Measurements from ENCODE around the gene BHLHE40. TPM values are rescaled to one million over a fixed set of nuclear protein-coding genes. Genes with fewer than 3 reads are reported as not detected.

BHLHE40 gene
- total and polyA plus RNA-seq, 10 of the 15 experiments (the other 5 are each of a cell fraction or from before 2014, with no cell fraction given), result 25.2 to 106 (median 51.4) TPM

DNA sequence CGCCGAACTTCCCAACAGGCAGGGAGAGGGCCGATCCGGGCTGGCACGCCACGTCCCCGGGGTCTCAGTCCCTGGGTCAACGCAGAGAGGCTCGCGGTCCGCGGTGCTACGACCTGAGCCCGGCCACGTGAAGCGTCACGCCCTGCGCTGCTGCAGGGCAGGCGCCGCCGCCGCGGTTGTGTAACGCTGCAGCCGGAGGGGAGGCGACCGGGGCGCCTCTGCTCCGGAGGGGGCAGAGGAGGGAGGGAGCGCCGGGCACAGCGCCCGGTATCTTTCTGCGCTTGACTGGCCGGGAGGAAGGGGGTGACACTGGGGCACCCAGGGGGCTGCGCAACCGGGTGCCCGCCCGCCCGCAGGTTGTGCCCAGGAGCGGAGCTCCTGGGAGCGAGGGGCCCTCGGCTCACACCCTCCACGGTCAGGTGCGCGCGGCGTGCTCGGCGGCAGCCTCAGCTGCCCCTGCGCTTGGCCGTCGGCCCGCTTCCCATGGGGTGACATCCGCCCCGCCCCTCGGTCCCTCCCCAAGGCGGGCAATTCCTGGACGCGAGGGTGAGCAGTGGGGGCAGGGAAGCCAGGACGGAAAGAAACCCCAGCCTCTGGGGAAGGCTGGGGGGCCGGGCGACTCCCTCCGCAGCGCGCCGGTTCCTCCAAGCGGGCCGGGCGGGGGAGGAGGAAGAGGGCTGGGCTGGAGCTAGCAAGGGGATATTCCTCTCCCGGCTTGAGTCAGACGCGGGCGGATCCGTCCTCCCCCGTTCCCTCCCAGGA lies 852 bp upstream of the BHLHE40 start (continued):
- TF ChIP-seq, protein P1, sequence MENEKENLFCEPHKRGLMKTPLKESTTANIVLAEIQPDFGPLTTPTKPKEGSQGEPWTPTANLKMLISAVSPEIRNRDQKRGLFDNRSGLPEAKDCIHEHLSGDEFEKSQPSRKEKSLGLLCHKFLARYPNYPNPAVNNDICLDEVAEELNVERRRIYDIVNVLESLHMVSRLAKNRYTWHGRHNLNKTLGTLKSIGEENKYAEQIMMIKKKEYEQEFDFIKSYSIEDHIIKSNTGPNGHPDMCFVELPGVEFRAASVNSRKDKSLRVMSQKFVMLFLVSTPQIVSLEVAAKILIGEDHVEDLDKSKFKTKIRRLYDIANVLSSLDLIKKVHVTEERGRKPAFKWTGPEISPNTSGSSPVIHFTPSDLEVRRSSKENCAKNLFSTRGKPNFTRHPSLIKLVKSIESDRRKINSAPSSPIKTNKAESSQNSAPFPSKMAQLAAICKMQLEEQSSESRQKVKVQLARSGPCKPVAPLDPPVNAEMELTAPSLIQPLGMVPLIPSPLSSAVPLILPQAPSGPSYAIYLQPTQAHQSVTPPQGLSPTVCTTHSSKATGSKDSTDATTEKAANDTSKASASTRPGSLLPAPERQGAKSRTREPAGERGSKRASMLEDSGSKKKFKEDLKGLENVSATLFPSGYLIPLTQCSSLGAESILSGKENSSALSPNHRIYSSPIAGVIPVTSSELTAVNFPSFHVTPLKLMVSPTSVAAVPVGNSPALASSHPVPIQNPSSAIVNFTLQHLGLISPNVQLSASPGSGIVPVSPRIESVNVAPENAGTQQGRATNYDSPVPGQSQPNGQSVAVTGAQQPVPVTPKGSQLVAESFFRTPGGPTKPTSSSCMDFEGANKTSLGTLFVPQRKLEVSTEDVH (IDR thresholded peaks at IDR 0.05; ENCODE audit: low read depth, partially characterized antibody), result no peak
- peak; percentile 91 to 99 for TF ChIP-seq BHLHE40 (IDR thresholded peaks at IDR 0.05; ENCODE audit: borderline replicate concordance in 1 of 2, low read depth in 2 of 2, low read length in 1 of 2)
- TF ChIP-seq NR2C1 (IDR thresholded peaks at IDR 0.05), result peak; percentile 43; the same call in 1 of the 2 replicates
- peak; percentile 60 to 80; a peak in 3 of 4 replicates for TF ChIP-seq EP300 (IDR thresholded peaks at IDR 0.05; ENCODE audit: borderline replicate concordance in 1 of 2, control insufficient read depth in 1 of 2, low read depth in 2 of 2, low read length in 2 of 2)
- TF ChIP-seq, protein P2, sequence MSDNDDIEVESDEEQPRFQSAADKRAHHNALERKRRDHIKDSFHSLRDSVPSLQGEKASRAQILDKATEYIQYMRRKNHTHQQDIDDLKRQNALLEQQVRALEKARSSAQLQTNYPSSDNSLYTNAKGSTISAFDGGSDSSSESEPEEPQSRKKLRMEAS (IDR thresholded peaks at IDR 0.05; ENCODE audit: low read depth, low read length), result 0 out of 2 replicates have a peak, but pooled peaks have one; percentile 6
- peak; percentile 63; the same call in 1 of the 2 replicates for TF ChIP-seq ZNF207 (IDR thresholded peaks at IDR 0.05; ENCODE audit: borderline replicate concordance)
- TF ChIP-seq ZBED1 (IDR thresholded peaks at IDR 0.05; ENCODE audit: borderline replicate concordance), result peak; percentile 67; the same call in 1 of the 2 replicates
- peak; percentile 78; the same call in 1 of the 2 replicates for TF ChIP-seq BCL11A (IDR thresholded peaks at IDR 0.05; ENCODE audit: low read depth, low read length)
- TF ChIP-seq STAT1 (conservative IDR thresholded peaks at IDR 0.05), result no peak
- no peak for TF ChIP-seq ZBTB4 (CRISPR knock-in tag; IDR thresholded peaks at IDR 0.05)
- TF ChIP-seq KLF5 (IDR thresholded peaks at IDR 0.05; ENCODE audit: partially characterized antibody), result peak; percentile 19
- 0 out of 2 replicates have a peak, but pooled peaks have one; percentile 8 for TF ChIP-seq ZNF592 (IDR thresholded peaks at IDR 0.05)
- TF ChIP-seq ZNF274 (IDR thresholded peaks at IDR 0.05; ENCODE audit: insufficient read depth, insufficient read length), result no peak
- peak; percentile 75 for TF ChIP-seq JUNB (IDR thresholded peaks at IDR 0.05)
- peak; percentile 36; the same call in 1 of the 2 replicates for TF ChIP-seq POLR2AphosphoS5 (IDR thresholded peaks at IDR 0.05; ENCODE audit: low read length)
- TF ChIP-seq, protein P3, sequence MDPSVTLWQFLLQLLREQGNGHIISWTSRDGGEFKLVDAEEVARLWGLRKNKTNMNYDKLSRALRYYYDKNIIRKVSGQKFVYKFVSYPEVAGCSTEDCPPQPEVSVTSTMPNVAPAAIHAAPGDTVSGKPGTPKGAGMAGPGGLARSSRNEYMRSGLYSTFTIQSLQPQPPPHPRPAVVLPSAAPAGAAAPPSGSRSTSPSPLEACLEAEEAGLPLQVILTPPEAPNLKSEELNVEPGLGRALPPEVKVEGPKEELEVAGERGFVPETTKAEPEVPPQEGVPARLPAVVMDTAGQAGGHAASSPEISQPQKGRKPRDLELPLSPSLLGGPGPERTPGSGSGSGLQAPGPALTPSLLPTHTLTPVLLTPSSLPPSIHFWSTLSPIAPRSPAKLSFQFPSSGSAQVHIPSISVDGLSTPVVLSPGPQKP (IDR thresholded peaks at IDR 0.05; ENCODE audit: low read depth, low read length), result no peak; the same call in 1 of the 2 replicates

Measured in GM12878 (cell line).